Spleen (tissue), 7 donors: Measurements from ENCODE around the gene HOMER3.

Source experiments
- POLR2A ChIP-seq, 3 donors: fragments of 450-650 bp; IDR thresholded peaks; one replicate each; pipeline ENCODE4 v1.5.1; 2017; ENCODE audit warnings: antibody characterized with exemption in 3 of 3, mild to moderate bottlenecking in 1 of 3
- POLR2AphosphoS5 ChIP-seq, 3 donors: sonication (generic); formaldehyde crosslinking; IDR thresholded peaks; one replicate each; pipeline ENCODE4 v1.5.1; 2017; ENCODE audit warnings: antibody characterized with exemption in 3 of 3
- TF ChIP-seq, protein P1 (sequence below), 11 experiments: fragments of 200-600 bp in 7 of 11; fragments of 450-650 bp in 4 of 11; sonication (generic) in 4 of 11; IDR thresholded peaks in 8 of 11; conservative IDR thresholded peaks in 3 of 11; 1 replicate in 7 of 11; 2 replicates in 4 of 11; pipeline versions ENCODE4 v1.4.0 to v1.8.0; 2016 to 2021; ENCODE audit warnings: antibody characterized with exemption in 11 of 11, inconsistent platforms in 4 of 11, mild to moderate bottlenecking in 1 of 11
- donor health status: DM: no; HTN: no; CAD: no; lungs with moderate emphysema.
- donor health status: DM: no; HTN: no; CAD: no.
- donor health status: DM: no; HTN: no; CAD: no.

DNA sequence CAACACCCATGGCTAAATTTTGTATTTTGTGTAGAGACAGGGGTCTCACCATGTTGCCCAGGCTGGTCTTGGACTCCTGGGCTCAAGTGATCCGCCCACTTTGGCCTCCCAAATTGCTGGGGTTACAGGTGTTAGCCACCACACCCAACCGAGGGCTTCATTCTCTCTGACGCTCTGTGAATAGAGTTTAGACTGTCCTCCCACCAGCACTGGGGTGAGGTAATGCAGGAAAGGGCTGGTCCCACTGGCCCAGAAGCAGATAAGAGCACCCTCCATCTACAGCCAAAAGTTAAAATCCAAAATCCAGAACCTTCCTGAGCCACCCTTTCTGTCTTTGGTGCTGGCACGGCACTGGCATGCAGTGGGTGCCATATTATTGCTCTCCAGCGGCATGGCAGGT is 31.8 kb upstream of the HOMER3 start:
- TF ChIP-seq POLR2A (IDR thresholded peaks at IDR 0.05) = no peak
- TF ChIP-seq, protein P1, sequence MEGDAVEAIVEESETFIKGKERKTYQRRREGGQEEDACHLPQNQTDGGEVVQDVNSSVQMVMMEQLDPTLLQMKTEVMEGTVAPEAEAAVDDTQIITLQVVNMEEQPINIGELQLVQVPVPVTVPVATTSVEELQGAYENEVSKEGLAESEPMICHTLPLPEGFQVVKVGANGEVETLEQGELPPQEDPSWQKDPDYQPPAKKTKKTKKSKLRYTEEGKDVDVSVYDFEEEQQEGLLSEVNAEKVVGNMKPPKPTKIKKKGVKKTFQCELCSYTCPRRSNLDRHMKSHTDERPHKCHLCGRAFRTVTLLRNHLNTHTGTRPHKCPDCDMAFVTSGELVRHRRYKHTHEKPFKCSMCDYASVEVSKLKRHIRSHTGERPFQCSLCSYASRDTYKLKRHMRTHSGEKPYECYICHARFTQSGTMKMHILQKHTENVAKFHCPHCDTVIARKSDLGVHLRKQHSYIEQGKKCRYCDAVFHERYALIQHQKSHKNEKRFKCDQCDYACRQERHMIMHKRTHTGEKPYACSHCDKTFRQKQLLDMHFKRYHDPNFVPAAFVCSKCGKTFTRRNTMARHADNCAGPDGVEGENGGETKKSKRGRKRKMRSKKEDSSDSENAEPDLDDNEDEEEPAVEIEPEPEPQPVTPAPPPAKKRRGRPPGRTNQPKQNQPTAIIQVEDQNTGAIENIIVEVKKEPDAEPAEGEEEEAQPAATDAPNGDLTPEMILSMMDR (IDR thresholded peaks at IDR 0.05 in 8 of 11, conservative IDR thresholded peaks at IDR 0.05 in 3 of 11) = no peak
- no peak for TF ChIP-seq POLR2AphosphoS5 (IDR thresholded peaks at IDR 0.05)
